ENCODE measurements around the gene ZCCHC7.
A peak's percentile ranks its signal among the peaks of the same experiment; 100 is the strongest.
"Not testable (repeated sequence)": the region's sequence is repeated elsewhere in the genome, so short reads cannot be mapped to it uniquely, and the experiment has no call there.

ZCCHC7 gene

GRCh38 chr9:37119907-37120842 lies at the start of gene ZCCHC7:
TSS of gene ZCCHC7 (plus strand) at chr9:37120574.
- DNase-seq = peak; percentile 91

DNA sequence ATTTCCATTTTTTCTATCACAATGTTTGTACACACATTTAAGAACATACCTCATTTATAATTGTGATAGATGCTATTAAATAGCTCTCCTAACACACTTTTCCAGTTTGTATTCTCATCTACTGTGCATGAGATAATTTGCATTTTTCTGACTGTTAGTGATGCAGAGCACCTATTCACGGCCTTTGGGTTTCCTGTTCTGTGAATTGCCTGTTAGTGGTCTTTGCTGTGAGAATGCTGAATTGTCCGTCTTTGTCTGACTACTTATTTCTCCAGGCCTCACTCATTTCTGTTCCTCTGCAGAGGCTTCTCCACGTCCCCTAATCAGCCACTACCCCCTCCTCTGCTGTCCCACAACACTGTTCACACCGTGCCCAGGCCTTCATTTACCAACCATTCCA lies 45.6 kb upstream of the ZCCHC7 start:
- DNase-seq = not testable (repeated sequence)

- peak; percentile 93 for DNase-seq
These were observed 40.8 kb upstream of the ZCCHC7 start for GRCh38 chr9:37079370-37080164.

- DNase-seq = not testable (repeated sequence)
These were observed 40.2 kb upstream of the ZCCHC7 start for GRCh38 chr9:37080165-37080628.

DNA sequence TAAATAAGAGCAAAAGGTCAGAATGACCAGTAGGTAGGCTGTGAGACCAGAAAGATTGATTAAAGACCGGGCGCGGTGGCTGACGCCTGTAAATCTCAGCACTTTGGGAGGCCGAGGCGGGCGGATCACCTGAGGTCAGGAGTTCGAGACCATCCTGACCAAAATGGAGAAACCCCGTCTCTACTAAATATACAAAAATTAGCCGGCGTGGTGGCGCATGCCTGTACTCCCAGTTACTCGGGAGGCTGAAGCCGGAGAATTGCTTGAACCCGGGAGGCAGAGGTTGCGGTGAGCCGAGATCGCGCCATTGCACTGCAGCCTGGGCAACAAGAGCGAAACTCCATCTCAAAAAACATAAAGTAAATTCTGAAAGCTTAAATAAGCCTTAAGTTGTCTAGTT lies 38.9 kb upstream of the ZCCHC7 start:
- DNase-seq = not testable (repeated sequence)

- DNase-seq = no peak
These were observed 38.1 kb upstream of the ZCCHC7 start for GRCh38 chr9:37082214-37082765.

GRCh38 chr9:37083654-37084053 lies 36.7 kb upstream of the ZCCHC7 start:
- DNase-seq = no peak

- DNase-seq = peak; percentile 33
These were observed 35.1 kb upstream of the ZCCHC7 start for GRCh38 chr9:37085233-37085632.

DNA sequence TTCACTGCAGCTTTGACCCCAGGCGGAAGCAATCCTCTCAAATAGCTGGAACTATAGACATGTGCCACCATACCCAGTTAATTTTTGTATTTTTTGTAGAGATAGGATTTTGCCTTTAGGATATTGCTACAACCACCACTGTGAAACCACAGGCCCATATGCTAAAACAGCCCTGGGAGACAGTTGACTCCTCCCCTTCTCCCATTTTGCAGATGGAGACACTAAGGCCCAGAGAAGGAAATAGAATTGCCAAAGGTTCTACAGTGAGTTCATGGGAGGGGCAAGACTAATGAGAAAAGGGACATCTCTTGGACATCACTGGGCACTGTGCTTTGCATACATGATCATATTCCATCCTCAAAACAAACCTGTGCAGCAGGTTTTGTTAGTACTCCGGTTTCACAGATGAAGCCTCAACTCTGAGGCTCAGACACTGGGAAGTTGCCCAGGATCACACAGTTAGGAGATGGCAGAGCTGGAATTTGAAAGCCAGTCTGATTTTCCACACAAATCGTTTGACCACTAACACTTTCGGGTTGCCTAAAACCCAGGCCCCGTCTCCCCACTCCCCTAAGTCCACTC lies 27.6 kb upstream of the ZCCHC7 start:
- DNase-seq = not testable (repeated sequence)

DNA sequence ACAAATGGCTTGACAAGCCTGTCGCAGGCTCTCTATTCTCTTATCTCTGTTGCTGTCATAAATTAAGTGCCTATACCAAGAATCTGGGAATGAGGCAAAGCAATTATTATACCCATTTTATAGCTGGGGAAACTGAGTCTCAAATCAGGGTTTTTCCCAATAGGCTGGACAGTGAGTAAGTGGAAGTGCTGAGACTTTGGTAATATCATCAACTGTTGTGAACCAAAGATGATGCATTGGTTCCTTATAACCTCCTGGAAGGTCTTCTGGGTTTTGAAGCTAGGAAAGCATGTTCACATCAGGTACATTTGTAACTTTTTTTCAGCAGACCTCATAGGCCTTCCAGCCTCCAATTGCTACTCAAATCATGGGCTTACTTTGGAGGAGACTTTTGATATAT lies 25.6 kb upstream of the ZCCHC7 start:
- DNase-seq = no peak

GRCh38 chr9:37096628-37097027 lies 23.7 kb upstream of the ZCCHC7 start:
- no peak for DNase-seq

- DNase-seq = no peak
These were observed 23.1 kb upstream of the ZCCHC7 start for GRCh38 chr9:37097294-37097693.

DNA sequence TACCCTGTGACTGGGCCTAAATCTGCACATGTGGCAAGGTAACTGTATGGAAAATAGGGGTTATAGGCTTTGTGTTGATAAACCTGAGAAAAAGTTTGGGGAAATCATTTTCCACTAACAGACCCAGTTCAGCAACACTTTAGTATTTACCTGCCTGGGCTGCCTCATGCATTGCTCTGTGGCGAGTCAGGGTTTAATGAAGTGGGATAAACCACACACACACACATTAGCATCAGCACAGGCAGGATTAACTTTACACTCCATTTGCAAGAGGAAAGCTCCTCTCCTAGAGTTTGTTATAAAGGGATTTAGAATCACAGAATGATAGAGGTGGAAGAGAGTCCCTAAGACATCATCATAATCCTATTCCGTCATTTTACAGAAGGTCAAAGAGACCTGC lies 20.0 kb upstream of the ZCCHC7 start:
- DNase-seq = no peak

- no peak for DNase-seq
These were observed 19.6 kb upstream of the ZCCHC7 start for GRCh38 chr9:37100741-37101140.

- DNase-seq = no peak
These were observed 17.9 kb upstream of the ZCCHC7 start for GRCh38 chr9:37102486-37102885.

DNA sequence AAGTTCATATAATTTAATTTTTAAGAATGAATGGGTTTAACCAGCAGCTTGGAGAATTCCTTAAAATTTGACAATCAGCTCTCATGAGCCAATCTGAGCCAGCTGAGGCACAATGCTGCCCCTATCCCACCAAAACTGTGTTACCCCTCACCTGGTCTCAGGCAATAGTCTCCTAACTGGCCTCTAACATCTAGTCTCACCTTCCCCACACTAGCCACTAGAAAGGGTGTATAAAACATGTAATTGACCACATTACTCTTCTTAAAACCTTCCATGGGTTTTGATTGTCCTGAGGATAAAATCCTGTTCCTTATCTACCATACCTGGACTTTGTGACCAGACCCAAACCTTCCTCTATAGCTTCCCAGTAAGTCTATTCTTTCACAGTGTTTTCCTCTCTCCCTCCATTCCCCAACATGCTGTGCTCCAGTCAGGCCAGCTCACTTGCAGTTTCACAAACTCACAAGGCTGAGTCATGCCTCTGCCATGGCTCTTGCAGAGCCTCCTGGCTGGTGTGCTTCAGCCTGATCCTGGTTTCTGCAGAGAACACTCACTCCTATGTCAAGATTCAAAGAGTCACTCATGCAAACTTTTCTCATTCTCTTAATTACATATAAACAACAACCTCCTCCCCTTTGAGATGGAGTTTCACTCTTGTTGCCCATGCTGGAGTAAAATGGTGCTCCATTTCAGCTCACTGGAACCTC lies 16.0 kb upstream of the ZCCHC7 start:
- DNase-seq = no peak

- DNase-seq = no peak
These were observed 15.1 kb upstream of the ZCCHC7 start for GRCh38 chr9:37105234-37105633.

- DNase-seq = no peak
These were observed 12.7 kb upstream of the ZCCHC7 start for GRCh38 chr9:37107701-37108100.

- not testable (repeated sequence) for DNase-seq
These were observed 5.9 kb upstream of the ZCCHC7 start for GRCh38 chr9:37114442-37114841.

GRCh38 chr9:37117956-37118355 lies 2.4 kb upstream of the ZCCHC7 start:
- DNase-seq = no peak

DNA sequence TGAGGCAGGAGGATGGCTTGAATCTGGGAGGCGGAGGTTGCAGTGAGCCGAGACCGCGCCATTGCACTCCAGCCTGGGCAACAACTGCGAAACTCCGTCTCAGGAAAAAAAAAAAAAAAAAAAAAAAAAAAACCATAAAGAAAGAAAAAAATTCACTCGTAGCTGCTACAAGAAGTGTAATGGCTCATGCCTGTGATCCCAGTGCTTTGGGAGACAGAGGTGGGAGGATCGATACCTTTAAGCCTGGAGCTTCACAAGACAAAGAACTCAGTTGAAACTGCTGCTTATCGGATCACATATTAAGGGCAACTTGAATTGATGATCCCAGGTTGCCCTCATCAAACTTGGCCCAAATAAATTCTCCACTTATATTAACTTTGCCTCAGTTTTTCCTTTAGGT lies 1.0 kb upstream of the ZCCHC7 start:
- DNase-seq = no peak

DNA sequence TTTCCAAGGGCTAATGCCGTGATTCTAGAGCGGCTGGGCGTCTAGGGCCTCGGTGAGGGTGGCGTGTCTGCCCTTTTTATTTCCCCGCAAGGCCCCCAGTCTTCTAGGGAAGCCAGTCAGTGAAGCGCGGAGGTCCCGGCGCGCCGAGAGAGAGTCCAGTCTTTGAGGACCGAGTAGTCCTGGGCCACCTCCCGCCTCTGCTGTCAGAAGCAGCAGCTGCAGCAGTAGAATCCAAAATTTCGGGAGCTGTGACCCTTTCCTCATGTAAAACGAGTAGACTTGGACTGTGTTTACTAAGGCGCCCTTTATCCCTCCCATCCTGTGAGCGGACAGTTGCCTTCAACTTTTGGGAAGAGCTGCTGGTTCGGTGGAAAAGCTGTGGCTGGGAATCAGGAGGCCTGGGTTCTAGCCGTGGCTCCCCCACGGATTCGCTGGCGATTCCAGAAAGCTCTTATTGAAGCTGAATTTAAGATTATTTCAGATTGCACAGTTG lies 515 bp downstream of the ZCCHC7 start:
- DNase-seq = not testable (repeated sequence)
